Measurements from ENCODE around the gene GRIFIN.

GRIFIN gene

GRCh38 chr7:2437537-2438148, 38.6 kb downstream of the GRIFIN start:
- no peak for TF ChIP-seq CTCF (conservative IDR thresholded peaks at IDR 0.05; ENCODE audit: low read length)
- no peak overlapping the region for H3K4me3 ChIP-seq (ENCODE audit: low read length)
- DNase-seq (ENCODE audit: low read depth): no peak

GRCh38 chr7:2437136-2437535, 39.1 kb downstream of the GRIFIN start:
- no peak overlapping the region for H3K4me3 ChIP-seq (ENCODE audit: low read length)
- no peak for TF ChIP-seq CTCF (conservative IDR thresholded peaks at IDR 0.05; ENCODE audit: low read length)
- DNase-seq (ENCODE audit: low read depth): no peak

GRCh38 chr7:2436341-2437104, 39.7 kb downstream of the GRIFIN start:
- H3K4me3 ChIP-seq (ENCODE audit: low read length): no peak overlapping the region
- no peak for DNase-seq (ENCODE audit: low read depth)
- TF ChIP-seq CTCF (conservative IDR thresholded peaks at IDR 0.05; ENCODE audit: low read length): no peak

GRCh38 chr7:2435146-2435545, 41.1 kb downstream of the GRIFIN start:
- TF ChIP-seq CTCF (conservative IDR thresholded peaks at IDR 0.05; ENCODE audit: low read length): no peak
- no peak for DNase-seq (ENCODE audit: low read depth)
- no peak overlapping the region for H3K4me3 ChIP-seq (ENCODE audit: low read length)

GRCh38 chr7:2433713-2434550, 42.3 kb downstream of the GRIFIN start:
- H3K4me3 ChIP-seq (ENCODE audit: low read length): no peak overlapping the region
- no peak for TF ChIP-seq CTCF (conservative IDR thresholded peaks at IDR 0.05; ENCODE audit: low read length)
- DNase-seq (ENCODE audit: low read depth): no peak

- DNase-seq (ENCODE audit: low read depth): no peak
- TF ChIP-seq CTCF (conservative IDR thresholded peaks at IDR 0.05; ENCODE audit: low read length): no peak
- H3K4me3 ChIP-seq (ENCODE audit: low read length): no peak overlapping the region
These were observed 43.1 kb downstream of the GRIFIN start for GRCh38 chr7:2432910-2433712.

Data from AG10803 (cell line).